Muscle of leg (tissue), 11 donors: ENCODE measurements around the gene TRNT1. TPM values are rescaled to one million over a fixed set of nuclear protein-coding genes. Genes with fewer than 3 reads are reported as not detected.

Experiments used
- DNase-seq: peaks from one replicate; pipeline ENCODE4 v3.0.0; 2013
- H3K27ac ChIP-seq: one replicate; pipeline ENCODE4 v1.5.1; 2013; ENCODE audit warnings: mild to moderate bottlenecking, low read length, control low read depth
- H3K27me3 ChIP-seq: one replicate; pipeline ENCODE4 v1.6.1; 2013; ENCODE audit warnings: low read length; ENCODE audit not compliant: control insufficient read depth, insufficient read depth
- H3K36me3 ChIP-seq: one replicate; pipeline ENCODE4 v1.6.1; 2013; ENCODE audit warnings: low read length; ENCODE audit not compliant: control insufficient read depth, insufficient read depth
- H3K4me1 ChIP-seq: one replicate; pipeline ENCODE4 v1.6.1; 2013; ENCODE audit warnings: low read length; ENCODE audit not compliant: control insufficient read depth, insufficient read depth
- H3K4me3 ChIP-seq: one replicate; pipeline ENCODE4 v1.5.1; 2013; ENCODE audit warnings: low read length, control low read depth
- H3K9me3 ChIP-seq: replicated peaks from 2 replicates; pipeline ENCODE4 v1.6.1; 2013; ENCODE audit warnings: low read depth, low read length; ENCODE audit not compliant: control insufficient read depth
- WGBS: methylation state at CpG from one replicate; pipeline ENCODE4 v1.1.5; 2013; ENCODE audit warnings: missing lambda C conversion rate; ENCODE audit not compliant: insufficient coverage; 5-methylcytosine and 5-hydroxymethylcytosine counted together
- polyA plus RNA-seq, 8 donors: library from polyadenylated mRNA; unstranded; fragments of 120-200 nt; gene quantifications; one replicate each; pipeline versions ENCODE4 v1.2.1 to v1.2.3, GENCODE V29; 2013; ENCODE audit warnings: inconsistent platforms in 1 of 8, low replicate concordance in 1 of 8; ENCODE audit not compliant: insufficient read length in 8 of 8, insufficient read depth in 1 of 8
- total RNA-seq: library from RNA; stranded (reverse); fragments of 120-200 nt; gene quantifications from one replicate; pipeline ENCODE4 v1.2.4, GENCODE V29; 2013

Gene TRNT1
- total and polyA plus RNA-seq, 9 donors = 12.9 to 21.7 (median 16.3) TPM

- H3K27ac ChIP-seq = no peak overlapping the region
- DNase-seq = no peak
Measured at GRCh38 chr3:3192286-3192675, 65.5 kb downstream of the TRNT1 start.

GRCh38 chr3:3194861-3195260 lies 68.1 kb downstream of the TRNT1 start:
- H3K36me3 ChIP-seq = no peaks in the 10 kb centered on the region

More at GRCh38 chr3:3192286-3192675, 65.5 kb downstream of the TRNT1 start:
- no peaks in the 10 kb centered on the region for H3K36me3 ChIP-seq
- H3K27me3 ChIP-seq = no peaks in the 10 kb centered on the region
- no peak overlapping the region for H3K4me3 ChIP-seq
- no peaks in the 10 kb centered on the region for H3K4me1 ChIP-seq
- H3K9me3 ChIP-seq = no peaks in the 10 kb centered on the region
- 50% methylated on average over 1 of the region's 2 CpGs for WGBS

GRCh38 chr3:3196148-3196861 lies 69.6 kb downstream of the TRNT1 start:
- WGBS = 71% methylated on average over 1 of the region's 6 CpGs
- H3K4me3 ChIP-seq = no peak overlapping the region
- no peaks in the 10 kb centered on the region for H3K4me1 ChIP-seq
- no peaks in the 10 kb centered on the region for H3K27me3 ChIP-seq
- H3K27ac ChIP-seq = no peak overlapping the region
- no peak for DNase-seq
- H3K36me3 ChIP-seq = no peaks in the 10 kb centered on the region
- no peaks in the 10 kb centered on the region for H3K9me3 ChIP-seq

More at GRCh38 chr3:3194861-3195260, 68.1 kb downstream of the TRNT1 start:
- Histone ChIP-seq H3K9me3 (no peaks in the 10 kb centered on the region), H3K4me3 (no peak overlapping the region), H3K4me1 (no peaks in the 10 kb centered on the region), H3K27ac (no peak overlapping the region), H3K27me3 (no peaks in the 10 kb centered on the region)
- no peak for DNase-seq

Other genes with a start within 250 kb of the TRNT1 start
- gene IL5RA, start 16.6 kb upstream of the TRNT1 start, total RNA-seq = 0.04 TPM
- gene IL5RA, start 16.6 kb upstream of the TRNT1 start, polyA plus RNA-seq = under 1 TPM in 6 of 8 donors, not detected in 2; 0.08 to 0.15 (median 0.11) TPM
- 52.3 TPM for gene CRBN, start 52.8 kb downstream of the TRNT1 start, total RNA-seq
- 10 to 100 TPM; 30.0 to 38.9 (median 35.5) TPM for gene CRBN, start 52.8 kb downstream of the TRNT1 start, polyA plus RNA-seq